ENCODE data around the gene STK24.

DNA sequence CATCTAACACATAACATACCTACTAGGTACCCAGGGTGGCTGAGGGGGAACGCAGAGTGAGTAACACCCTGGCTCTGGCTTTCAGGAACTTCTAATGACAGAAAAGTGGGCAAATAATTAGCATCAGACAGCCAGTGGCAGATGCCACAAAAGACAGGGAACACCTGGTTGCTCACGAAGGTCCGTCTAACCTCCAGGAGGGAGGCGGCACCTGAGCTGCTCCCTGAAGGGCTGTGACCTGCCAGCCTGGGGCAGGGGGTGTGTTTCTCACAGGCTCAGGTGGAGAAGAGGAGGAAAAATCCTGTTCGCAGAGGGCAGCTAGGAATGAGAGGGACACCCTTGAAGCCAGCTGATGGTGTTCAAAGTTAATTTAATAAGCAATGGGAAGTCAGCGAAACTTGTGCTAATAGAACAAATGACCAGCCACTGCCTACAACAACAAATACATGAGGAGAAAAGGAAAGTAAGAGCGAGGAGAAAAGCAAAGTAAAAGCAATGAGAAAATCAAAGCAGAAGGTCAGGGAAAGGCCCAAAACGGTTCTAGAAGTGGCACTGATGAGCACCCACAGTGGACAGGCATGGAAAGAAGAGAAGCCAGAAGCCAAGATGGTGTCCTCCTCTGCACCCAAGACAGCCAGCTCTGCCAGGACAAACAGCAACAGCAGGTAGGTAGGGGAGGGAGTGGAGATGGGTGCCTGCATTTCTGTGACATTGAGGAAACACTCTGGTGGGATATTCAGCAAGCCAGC, 87.3 kb downstream of the STK24 start:
- TF ChIP-seq, protein P1, sequence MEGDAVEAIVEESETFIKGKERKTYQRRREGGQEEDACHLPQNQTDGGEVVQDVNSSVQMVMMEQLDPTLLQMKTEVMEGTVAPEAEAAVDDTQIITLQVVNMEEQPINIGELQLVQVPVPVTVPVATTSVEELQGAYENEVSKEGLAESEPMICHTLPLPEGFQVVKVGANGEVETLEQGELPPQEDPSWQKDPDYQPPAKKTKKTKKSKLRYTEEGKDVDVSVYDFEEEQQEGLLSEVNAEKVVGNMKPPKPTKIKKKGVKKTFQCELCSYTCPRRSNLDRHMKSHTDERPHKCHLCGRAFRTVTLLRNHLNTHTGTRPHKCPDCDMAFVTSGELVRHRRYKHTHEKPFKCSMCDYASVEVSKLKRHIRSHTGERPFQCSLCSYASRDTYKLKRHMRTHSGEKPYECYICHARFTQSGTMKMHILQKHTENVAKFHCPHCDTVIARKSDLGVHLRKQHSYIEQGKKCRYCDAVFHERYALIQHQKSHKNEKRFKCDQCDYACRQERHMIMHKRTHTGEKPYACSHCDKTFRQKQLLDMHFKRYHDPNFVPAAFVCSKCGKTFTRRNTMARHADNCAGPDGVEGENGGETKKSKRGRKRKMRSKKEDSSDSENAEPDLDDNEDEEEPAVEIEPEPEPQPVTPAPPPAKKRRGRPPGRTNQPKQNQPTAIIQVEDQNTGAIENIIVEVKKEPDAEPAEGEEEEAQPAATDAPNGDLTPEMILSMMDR (conservative IDR thresholded peaks at IDR 0.05; ENCODE audit: low read length): no peak
- TF ChIP-seq EZH2phosphoT487 (IDR thresholded peaks at IDR 0.05; ENCODE audit: borderline replicate concordance, low read depth, low read length): no peak

All from OCI-LY7 (cell line).